ENCODE measurements around the gene DNAI2. TPM values are rescaled to one million over a fixed set of nuclear protein-coding genes. Genes with fewer than 3 reads are reported as not detected.
A peak's percentile ranks its signal among the peaks of the same experiment; 100 is the strongest.

Gene DNAI2
- total RNA-seq, 4 donors from 2014 or later, result 0.13 TPM; not detected in 3

GRCh38 chr17:74318391-74318790 lies 44.4 kb downstream of the DNAI2 start:
- intact Hi-C loops (cut with DNase I), result no loop called here
- H3K27me3 ChIP-seq, result no peaks in the 10 kb centered on the region
- no peak for DNase-seq
- no peaks in the 10 kb centered on the region for H3K4me1 ChIP-seq
- no peak for TF ChIP-seq CTCF (IDR thresholded peaks at IDR 0.05)
- no peak for TF ChIP-seq POLR2A (IDR thresholded peaks at IDR 0.05)
- H3K9me3 ChIP-seq, result no peaks in the 10 kb centered on the region
- WGBS, 2 donors, result 89 to 95% methylated on average over 10 of the region's 10 CpGs
- H3K36me3 ChIP-seq, result no peaks in the 10 kb centered on the region
- no peak overlapping the region for H3K4me3 ChIP-seq (replicated peaks in 1 of 3)
- no peak overlapping the region for H3K27ac ChIP-seq

GRCh38 chr17:74324521-74324920 lies 50.5 kb downstream of the DNAI2 start:
- WGBS, 2 donors, result 89 to 93% methylated on average over 6 of the region's 6 CpGs
- intact Hi-C loops (cut with DNase I), result no loop called here
- TF ChIP-seq POLR2A (IDR thresholded peaks at IDR 0.05) (no peak), CTCF (IDR thresholded peaks at IDR 0.05) (no peak)
- DNase-seq, result no peak
- Histone ChIP-seq H3K9me3 (no peaks in the 10 kb centered on the region), H3K36me3 (no peaks in the 10 kb centered on the region), H3K4me1 (peaks cover 15 to 27% of the 10 kb centered on the region in 2 donors), H3K27ac (no peak overlapping the region), H3K27me3 (no peaks in the 10 kb centered on the region), H3K4me3 (replicated peaks in 1 of 3) (no peak overlapping the region)

GRCh38 chr17:74325376-74325742 lies 51.3 kb downstream of the DNAI2 start:
- Histone ChIP-seq H3K27ac (peak overlapping the region in 1 of 3 donors; percentile 33), H3K9me3 (no peaks in the 10 kb centered on the region), H3K36me3 (no peaks in the 10 kb centered on the region), H3K4me1 (peaks cover 15 to 27% of the 10 kb centered on the region in 2 donors), H3K4me3 (replicated peaks in 1 of 3) (no peak overlapping the region), H3K27me3 (no peaks in the 10 kb centered on the region)
- no peak for TF ChIP-seq POLR2A (IDR thresholded peaks at IDR 0.05)
- TF ChIP-seq CTCF (IDR thresholded peaks at IDR 0.05), result no peak
- DNase-seq, result peak in 1 of 2 donors; percentile 23
- 55 to 57% methylated on average over 5 to 6 of the region's 11 CpGs for WGBS, 2 donors
- intact Hi-C loops (cut with DNase I), result no loop called here

- H3K36me3 ChIP-seq, result no peaks in the 10 kb centered on the region
- peak; percentile 58 to 70 for DNase-seq
- intact Hi-C loops (cut with DNase I), result no loop called here
- no peaks in the 10 kb centered on the region for H3K9me3 ChIP-seq
- peak in 1 of 2 donors; percentile 42 for TF ChIP-seq POLR2A (IDR thresholded peaks at IDR 0.05)
- TF ChIP-seq CTCF (IDR thresholded peaks at IDR 0.05), result no peak
- WGBS, 2 donors, result 0 to 3% methylated on average over 8 to 25 of the region's 73 CpGs
- peak within 1 kb of the TSS in 1 of 3 donors; percentile 33 for H3K27ac ChIP-seq
- H3K4me1 ChIP-seq, result peaks cover 15 to 27% of the 10 kb centered on the region in 2 donors
- H3K4me3 ChIP-seq (replicated peaks in 1 of 3), result peak within 1 kb of the TSS in 2 of 3 donors; percentile 16 to 38
- no peaks in the 10 kb centered on the region for H3K27me3 ChIP-seq
Measured at GRCh38 chr17:74325743-74326379, 51.8 kb downstream of the DNAI2 start, which contains the start of gene KIF19. TSS of gene KIF19 (plus strand) at chr17:74326226. CDS start at chr17:74326350, 124 bp downstream.

- H3K36me3 ChIP-seq, result no peaks in the 10 kb centered on the region
- peaks cover 15 to 27% of the 10 kb centered on the region in 2 donors for H3K4me1 ChIP-seq
- H3K9me3 ChIP-seq, result no peaks in the 10 kb centered on the region
- no peaks in the 10 kb centered on the region for H3K27me3 ChIP-seq
- H3K4me3 ChIP-seq (replicated peaks in 1 of 3), result peak overlapping the region in 2 of 3 donors; percentile 16 to 38
- TF ChIP-seq POLR2A (IDR thresholded peaks at IDR 0.05), result no peak
- TF ChIP-seq CTCF (IDR thresholded peaks at IDR 0.05), result no peak
- H3K27ac ChIP-seq, result no peak overlapping the region
- 31 to 52% methylated on average over 3 to 9 of the region's 10 CpGs for WGBS, 2 donors
- intact Hi-C loops (cut with DNase I), result no loop called here
- no peak for DNase-seq
Measured at GRCh38 chr17:74326506-74326905, 52.5 kb downstream of the DNAI2 start.

Data from thyroid gland (tissue), 4 donors.